ENCODE results near the gene CHST8.

Gene CHST8

DNA sequence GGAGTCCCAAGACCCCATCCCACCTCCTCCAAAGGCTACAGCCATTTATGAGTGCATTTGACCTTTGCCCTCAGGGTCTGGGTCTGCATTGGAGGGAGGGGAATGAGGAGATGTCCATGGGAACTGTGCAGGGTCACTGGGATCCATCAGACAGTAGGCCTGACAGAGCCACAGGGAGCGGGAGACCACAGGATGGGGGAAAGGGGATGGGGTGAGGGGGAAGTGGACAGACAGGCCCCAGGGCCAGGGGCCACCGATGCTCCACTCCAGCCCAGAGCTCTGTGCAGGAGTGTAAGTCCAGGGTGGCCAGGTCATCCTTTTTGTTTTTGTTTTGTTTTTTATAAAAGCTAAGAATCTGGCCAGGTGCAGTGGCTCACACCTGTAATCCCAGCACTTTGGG lies 82.5 kb downstream of the CHST8 start:
- H3K27me3 Mint-ChIP-seq: peaks cover 2% of the 10 kb centered on the region
- H3K4me3 Mint-ChIP-seq: no peak overlapping the region
- H3K9me3 Mint-ChIP-seq: no peaks in the 10 kb centered on the region
- no peaks in the 10 kb centered on the region for H3K4me1 Mint-ChIP-seq (ENCODE audit: low read depth)
- no peak overlapping the region for H3K27ac Mint-ChIP-seq
- intact Hi-C loops (cut with micrococcal nuclease): no loop called here
- no peaks in the 10 kb centered on the region for H3K36me3 Mint-ChIP-seq (ENCODE audit: low read depth)

DNA sequence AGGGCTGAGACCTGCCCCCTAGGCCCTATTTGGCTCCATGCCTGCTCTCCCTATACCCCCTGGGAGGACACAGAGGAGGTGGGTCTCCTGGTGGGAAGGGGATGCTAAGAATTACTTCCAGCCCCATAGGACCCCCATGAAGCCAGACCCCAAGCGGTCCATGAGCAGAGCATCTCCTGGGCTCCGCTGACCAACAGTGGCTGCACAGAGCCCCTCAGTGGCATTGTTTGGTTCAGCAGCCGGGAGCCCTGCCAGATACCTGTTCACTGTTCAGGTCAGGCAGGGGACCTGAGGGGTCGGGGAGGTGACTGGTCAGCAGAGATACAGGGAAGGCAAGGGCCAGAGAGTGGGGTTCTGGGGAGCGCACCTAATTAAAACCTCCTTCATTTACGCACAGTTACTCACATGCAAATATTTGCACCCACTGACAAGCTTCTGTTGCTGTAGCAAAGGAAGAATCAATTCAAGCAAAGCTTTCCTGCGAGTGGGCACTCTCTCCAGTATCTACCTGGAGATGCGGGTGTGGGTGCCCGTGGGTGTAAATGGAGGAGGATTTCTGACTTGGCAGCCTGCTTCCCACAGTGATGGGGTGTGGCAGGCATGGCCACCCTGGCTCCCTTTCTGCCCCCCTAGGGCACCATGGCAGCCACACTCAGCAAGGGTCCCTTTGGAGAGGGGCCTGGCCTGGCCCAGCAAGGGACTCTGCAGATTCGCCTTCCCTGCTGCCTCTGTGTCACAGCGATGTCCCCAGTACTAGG lies 83.5 kb downstream of the CHST8 start:
- Mint-ChIP-seq H3K4me1 (ENCODE audit: low read depth) (no peaks in the 10 kb centered on the region), H3K27me3 (peaks cover 6% of the 10 kb centered on the region), H3K4me3 (no peak overlapping the region), H3K9me3 (no peaks in the 10 kb centered on the region), H3K27ac (no peak overlapping the region), H3K36me3 (ENCODE audit: low read depth) (no peaks in the 10 kb centered on the region)
- intact Hi-C loops (cut with micrococcal nuclease): no loop called here

DNA sequence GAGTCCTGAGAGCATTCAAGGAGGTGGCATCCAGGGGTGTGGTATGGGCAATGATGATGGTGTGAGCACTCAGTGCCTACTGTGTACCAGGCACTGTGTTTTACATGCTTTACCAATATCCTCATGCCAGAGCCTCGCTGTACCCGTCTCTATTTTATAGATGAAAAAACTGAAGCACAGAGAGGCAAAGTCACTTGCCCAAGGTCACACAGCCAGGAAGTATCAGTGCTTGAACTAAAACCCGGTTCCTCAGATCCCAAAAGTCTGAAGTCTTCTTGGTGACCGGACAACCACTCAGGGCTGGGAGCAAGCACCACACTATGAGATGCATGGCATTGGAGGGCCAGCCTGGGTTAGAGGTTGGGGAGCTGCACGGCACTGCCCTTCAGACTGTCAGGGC lies 84.1 kb downstream of the CHST8 start:
- H3K36me3 Mint-ChIP-seq (ENCODE audit: low read depth): no peaks in the 10 kb centered on the region
- no peaks in the 10 kb centered on the region for H3K9me3 Mint-ChIP-seq
- intact Hi-C loops (cut with micrococcal nuclease): no loop called here
- H3K4me1 Mint-ChIP-seq (ENCODE audit: low read depth): no peaks in the 10 kb centered on the region
- peaks cover 6% of the 10 kb centered on the region for H3K27me3 Mint-ChIP-seq
- no peak overlapping the region for H3K4me3 Mint-ChIP-seq
- H3K27ac Mint-ChIP-seq: no peak overlapping the region

DNA sequence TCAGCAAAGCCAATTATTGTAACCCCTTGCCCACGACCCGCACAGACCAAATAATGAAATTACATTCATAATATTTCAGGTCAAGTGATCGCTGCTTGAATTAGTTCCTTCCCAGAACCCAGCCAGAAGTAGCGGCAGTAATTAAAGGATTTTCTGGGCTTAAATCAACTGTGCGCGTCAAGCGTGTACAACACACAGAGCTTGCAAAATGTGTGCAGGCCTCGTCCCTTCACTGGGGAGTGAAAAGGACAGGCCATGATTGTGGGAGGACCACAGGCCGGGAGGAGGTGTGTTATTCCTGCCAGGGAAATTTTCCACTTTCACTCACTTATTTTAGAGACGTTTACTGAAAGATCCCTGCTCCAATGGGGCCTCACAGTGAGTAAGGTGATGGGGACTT lies 84.9 kb downstream of the CHST8 start:
- H3K27ac Mint-ChIP-seq: no peak overlapping the region
- no peaks in the 10 kb centered on the region for H3K9me3 Mint-ChIP-seq
- intact Hi-C loops (cut with micrococcal nuclease): no loop called here
- H3K4me1 Mint-ChIP-seq (ENCODE audit: low read depth): no peaks in the 10 kb centered on the region
- peaks cover 6% of the 10 kb centered on the region for H3K27me3 Mint-ChIP-seq
- no peaks in the 10 kb centered on the region for H3K36me3 Mint-ChIP-seq (ENCODE audit: low read depth)
- no peak overlapping the region for H3K4me3 Mint-ChIP-seq

DNA sequence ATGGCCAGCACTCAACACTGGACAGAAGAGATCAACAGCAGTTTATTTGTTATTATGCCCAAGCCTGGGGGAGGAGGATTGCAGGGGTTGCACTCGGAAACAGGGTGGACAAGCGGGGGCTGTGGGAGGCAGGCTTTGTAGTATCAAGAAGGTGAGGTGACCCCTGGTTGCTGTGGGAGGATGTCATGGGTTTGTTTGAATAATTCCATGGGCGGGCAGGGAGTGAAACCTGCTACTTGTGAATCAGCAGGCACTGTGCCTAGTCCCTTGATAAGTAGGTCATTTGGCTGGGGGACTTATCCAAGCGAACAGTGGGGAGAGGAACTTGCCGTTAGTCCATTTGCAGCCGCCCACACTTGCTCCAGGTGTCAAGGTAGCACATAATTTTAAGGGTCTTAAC lies 90.5 kb downstream of the CHST8 start:
- Mint-ChIP-seq H3K4me3 (no peak overlapping the region), H3K9me3 (no peaks in the 10 kb centered on the region), H3K27me3 (peaks cover 6% of the 10 kb centered on the region), H3K36me3 (ENCODE audit: low read depth) (no peaks in the 10 kb centered on the region), H3K4me1 (ENCODE audit: low read depth) (no peaks in the 10 kb centered on the region), H3K27ac (no peak overlapping the region)
- intact Hi-C loops (cut with micrococcal nuclease): no loop called here

DNA sequence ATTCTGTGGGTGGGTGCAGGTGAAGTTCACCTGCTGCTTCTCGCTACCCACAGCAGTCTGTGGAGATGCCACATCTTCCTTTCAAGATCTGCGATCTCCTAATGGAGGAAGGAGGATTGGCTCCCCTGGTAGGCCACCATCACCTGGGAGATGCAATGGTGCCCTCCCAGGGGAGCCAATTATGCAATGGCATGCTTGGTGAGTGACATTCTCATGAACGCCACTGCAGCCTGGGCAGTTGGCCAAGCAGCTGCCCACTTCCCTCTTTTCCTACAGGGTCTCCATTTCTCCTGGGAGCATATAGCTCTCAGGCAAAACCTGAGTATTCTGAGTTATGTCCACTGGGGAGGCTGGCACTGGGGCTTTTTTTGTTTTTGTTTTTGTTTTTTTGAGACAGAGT lies 91.4 kb downstream of the CHST8 start:
- no peak overlapping the region for H3K4me3 Mint-ChIP-seq
- H3K4me1 Mint-ChIP-seq (ENCODE audit: low read depth): no peaks in the 10 kb centered on the region
- H3K27me3 Mint-ChIP-seq: peaks cover 4% of the 10 kb centered on the region
- no peaks in the 10 kb centered on the region for H3K9me3 Mint-ChIP-seq
- H3K36me3 Mint-ChIP-seq (ENCODE audit: low read depth): no peaks in the 10 kb centered on the region
- no peak overlapping the region for H3K27ac Mint-ChIP-seq
- intact Hi-C loops (cut with micrococcal nuclease): no loop called here

DNA sequence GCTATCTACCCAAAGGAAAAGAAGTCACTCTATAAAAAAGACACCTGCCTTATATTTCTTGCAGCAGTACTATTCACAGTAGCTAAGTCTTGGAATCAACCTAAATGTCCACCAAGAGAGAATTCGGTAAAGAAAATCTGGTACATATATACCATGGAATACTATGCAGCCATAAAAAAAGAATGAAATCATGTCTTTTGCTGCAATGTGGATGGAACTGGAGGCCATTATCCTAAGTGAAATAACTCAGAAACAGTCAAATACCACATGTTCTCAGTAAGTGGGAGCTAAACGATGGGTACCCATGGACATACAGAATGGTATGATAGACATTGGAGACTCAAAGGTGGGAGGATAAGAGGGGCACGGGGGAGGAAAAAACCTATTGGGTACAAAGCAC lies 92.4 kb downstream of the CHST8 start:
- no peaks in the 10 kb centered on the region for H3K4me1 Mint-ChIP-seq (ENCODE audit: low read depth)

DNA sequence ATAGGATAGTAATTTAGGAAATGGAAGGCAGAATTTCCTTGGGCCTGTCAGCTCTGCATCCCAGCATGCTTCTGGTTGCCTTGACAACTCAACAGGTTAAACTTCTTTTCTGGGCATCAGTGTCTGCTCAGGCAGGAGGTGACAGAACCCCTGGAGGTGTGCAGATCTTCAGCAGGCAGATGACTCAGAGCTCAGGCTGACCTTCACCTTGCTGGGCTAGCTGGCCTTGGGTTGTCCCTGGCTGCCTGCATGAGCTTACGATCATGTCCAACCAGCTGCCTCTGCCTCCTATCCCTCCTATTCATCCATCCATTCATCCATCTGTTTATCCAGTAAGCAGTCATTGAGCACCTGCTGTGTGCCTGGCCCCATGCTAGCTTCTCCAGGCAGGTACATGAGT lies 93.7 kb downstream of the CHST8 start:
- H3K27ac Mint-ChIP-seq: no peak overlapping the region
- intact Hi-C loops (cut with micrococcal nuclease): no loop called here
- H3K4me1 Mint-ChIP-seq (ENCODE audit: low read depth): no peaks in the 10 kb centered on the region
- no peaks in the 10 kb centered on the region for H3K27me3 Mint-ChIP-seq
- no peaks in the 10 kb centered on the region for H3K36me3 Mint-ChIP-seq (ENCODE audit: low read depth)
- H3K9me3 Mint-ChIP-seq: no peaks in the 10 kb centered on the region
- H3K4me3 Mint-ChIP-seq: no peak overlapping the region

More for the DNA sequence above, 92.4 kb downstream of the CHST8 start:
- Mint-ChIP-seq H3K9me3 (no peaks in the 10 kb centered on the region), H3K36me3 (ENCODE audit: low read depth) (no peaks in the 10 kb centered on the region), H3K27ac (no peak overlapping the region), H3K4me3 (no peak overlapping the region), H3K27me3 (peaks cover 4% of the 10 kb centered on the region)
- intact Hi-C loops (cut with micrococcal nuclease): no loop called here

DNA sequence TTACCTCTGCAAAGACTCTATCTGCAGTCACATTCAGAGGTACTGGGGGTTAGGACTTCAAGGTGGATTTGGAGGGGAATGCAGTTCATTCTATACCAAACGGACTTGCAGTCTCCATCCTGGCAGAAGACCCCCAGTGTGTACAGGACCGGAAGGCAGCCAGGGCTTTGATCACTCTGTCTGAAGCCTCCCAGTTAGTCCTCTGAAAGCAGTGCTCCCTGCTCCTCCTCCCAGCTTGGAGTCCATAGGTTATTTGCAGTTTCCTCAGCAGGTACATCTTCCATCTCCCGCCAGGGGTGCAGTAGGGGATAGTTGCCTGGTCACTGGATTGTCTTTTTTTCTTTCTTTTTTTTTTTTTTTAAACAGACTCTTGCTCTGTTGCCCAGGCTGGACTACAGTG lies 96.1 kb downstream of the CHST8 start:
- intact Hi-C loops (cut with micrococcal nuclease): no loop called here
- Mint-ChIP-seq H3K4me3 (no peak overlapping the region), H3K9me3 (no peaks in the 10 kb centered on the region), H3K36me3 (ENCODE audit: low read depth) (no peaks in the 10 kb centered on the region), H3K4me1 (ENCODE audit: low read depth) (no peaks in the 10 kb centered on the region), H3K27me3 (no peaks in the 10 kb centered on the region), H3K27ac (no peak overlapping the region)

DNA sequence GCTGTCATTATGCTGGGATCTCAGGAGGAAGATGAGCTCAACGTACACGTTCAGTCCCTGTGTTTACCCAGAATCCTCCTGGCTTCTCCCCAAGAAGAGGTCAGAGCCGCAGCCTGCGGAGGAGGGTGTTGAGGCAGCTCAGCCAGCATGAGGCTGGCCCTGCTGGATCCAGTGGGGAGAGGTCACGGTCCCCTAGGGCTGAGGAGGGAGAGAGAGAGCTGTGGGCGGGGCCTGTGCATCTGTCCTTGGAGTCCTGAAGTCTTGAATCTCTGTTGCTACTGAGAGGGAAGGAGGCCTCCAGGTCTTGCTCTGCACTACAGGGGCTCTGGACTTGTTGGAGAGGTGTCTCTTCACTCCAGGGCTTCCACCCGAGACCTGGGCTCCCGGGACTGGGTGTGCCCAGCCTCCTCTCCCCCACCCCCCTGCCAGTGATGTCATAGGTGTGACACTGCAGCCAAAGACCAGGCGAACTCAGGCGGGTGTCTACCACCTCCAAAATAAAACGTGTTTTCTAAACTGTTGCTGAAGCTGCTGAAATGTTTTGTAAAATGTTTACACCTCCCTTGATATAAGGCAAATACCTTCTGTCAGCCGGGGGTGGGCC lies 97.0 kb downstream of the CHST8 start:
- no peaks in the 10 kb centered on the region for H3K27me3 Mint-ChIP-seq
- no peaks in the 10 kb centered on the region for H3K9me3 Mint-ChIP-seq
- H3K27ac Mint-ChIP-seq: no peak overlapping the region
- no peaks in the 10 kb centered on the region for H3K36me3 Mint-ChIP-seq (ENCODE audit: low read depth)
- H3K4me1 Mint-ChIP-seq (ENCODE audit: low read depth): no peaks in the 10 kb centered on the region
- intact Hi-C loops (cut with micrococcal nuclease): no loop called here
- no peak overlapping the region for H3K4me3 Mint-ChIP-seq

DNA sequence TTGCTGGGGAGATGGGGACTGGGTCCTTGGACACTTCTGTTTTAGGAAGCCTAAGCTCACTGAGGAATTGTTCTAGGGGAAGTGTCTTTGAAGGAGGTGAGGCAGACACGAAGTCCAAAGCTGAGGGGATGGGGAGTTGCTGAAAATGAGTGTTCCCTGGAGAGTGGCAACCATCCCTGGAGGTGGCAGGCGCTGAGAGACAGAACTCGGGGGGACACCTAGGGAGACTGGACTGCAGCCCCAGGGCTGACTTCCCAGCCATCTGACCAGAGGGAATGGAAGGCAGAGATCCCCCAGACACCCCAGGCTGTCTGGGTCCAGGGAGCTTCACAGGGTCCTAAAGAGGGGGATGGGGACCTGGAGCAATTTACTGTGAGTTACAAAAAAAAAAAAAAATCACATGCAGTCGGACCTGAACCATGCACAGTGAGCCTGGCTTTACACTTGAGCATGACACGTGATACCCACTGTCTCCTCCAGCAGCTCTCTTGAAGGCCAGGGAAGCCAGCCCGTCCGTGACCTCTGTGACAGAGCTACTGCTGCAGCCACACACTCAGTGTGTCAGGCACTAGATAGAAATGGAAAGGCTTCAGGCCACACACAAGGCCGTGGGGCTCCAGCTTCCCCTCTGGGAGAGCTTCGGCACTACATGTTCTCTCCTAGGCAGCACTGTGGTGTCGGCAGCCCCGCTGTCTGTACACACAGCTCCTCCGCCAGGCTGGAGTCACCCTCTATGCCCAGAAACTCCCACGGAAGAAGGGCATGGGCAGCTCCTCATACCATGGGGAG lies 97.8 kb downstream of the CHST8 start:
- intact Hi-C loops (cut with micrococcal nuclease): no loop called here
- H3K36me3 Mint-ChIP-seq (ENCODE audit: low read depth): no peaks in the 10 kb centered on the region
- no peaks in the 10 kb centered on the region for H3K4me1 Mint-ChIP-seq (ENCODE audit: low read depth)
- H3K27ac Mint-ChIP-seq: no peak overlapping the region
- peaks cover under 1% of the 10 kb centered on the region for H3K27me3 Mint-ChIP-seq
- no peak overlapping the region for H3K4me3 Mint-ChIP-seq
- H3K9me3 Mint-ChIP-seq: no peaks in the 10 kb centered on the region

DNA sequence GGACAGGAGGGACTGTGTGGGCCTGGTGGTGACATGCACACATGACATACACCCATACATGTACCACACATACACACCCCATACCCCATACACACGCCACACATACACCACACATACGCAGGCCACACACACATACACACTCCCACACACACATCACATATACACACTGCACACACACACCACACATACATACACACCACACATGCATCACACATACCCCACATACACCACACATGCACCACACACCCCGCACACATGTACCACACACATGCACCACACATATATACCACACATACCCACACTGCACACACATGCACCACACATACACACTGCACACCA lies 98.4 kb downstream of the CHST8 start:
- H3K27ac Mint-ChIP-seq: no peak overlapping the region
- H3K27me3 Mint-ChIP-seq: peaks cover 1% of the 10 kb centered on the region
- intact Hi-C loops (cut with micrococcal nuclease): no loop called here
- no peak overlapping the region for H3K4me3 Mint-ChIP-seq
- no peaks in the 10 kb centered on the region for H3K36me3 Mint-ChIP-seq (ENCODE audit: low read depth)
- no peaks in the 10 kb centered on the region for H3K4me1 Mint-ChIP-seq (ENCODE audit: low read depth)
- no peaks in the 10 kb centered on the region for H3K9me3 Mint-ChIP-seq

DNA sequence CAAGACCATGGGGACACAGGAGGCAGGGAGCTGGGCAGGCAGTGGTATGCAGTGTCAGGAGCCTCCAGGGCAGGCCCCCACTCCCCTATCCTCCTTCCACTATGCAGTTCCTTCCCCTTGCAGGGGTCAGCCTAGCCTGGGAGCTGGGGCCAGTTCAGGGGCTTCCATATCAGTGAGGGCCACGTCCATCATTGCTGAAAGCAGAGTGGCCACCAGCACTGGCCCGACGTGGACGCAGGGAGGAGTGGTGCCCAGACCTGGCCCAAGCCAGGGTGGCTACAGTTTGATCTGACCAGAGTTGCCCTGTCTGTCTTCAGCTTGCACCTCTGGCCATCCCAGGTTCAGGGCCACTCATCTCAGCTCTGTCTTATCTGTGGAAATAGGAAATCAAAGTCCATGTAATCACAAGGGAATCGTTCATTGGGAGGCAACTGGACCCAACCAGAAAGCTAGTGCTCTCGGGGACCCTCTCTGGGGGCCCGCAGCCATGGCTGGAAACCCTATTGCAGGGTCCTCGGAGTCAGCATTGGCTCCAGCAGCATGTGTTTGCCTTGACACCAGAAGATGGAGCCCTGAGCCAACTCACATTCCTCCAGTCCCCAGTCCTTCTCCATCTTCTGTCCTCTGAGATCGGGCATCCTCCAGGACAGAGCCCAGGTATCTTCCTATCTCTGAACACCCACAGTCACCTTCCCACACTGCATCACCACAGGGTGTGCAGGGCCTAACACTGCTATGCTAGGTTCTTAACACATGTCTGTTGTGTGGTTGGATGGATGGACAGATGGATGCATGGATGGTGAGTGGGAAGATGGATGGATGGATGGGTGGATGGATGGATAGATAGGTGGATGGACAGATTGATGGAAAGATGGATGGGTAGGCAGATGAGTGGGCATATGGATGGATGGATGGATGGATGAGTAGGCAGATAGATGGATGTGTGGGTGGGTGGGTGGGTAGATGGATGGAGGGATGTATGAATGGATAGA lies 99.2 kb downstream of the CHST8 start:
- Mint-ChIP-seq H3K27ac (no peak overlapping the region), H3K9me3 (no peaks in the 10 kb centered on the region), H3K27me3 (peaks cover 1% of the 10 kb centered on the region)

More for the DNA sequence above, 99.2 kb downstream of the CHST8 start:
- intact Hi-C loops (cut with micrococcal nuclease): no loop called here
- H3K4me3 Mint-ChIP-seq: no peak overlapping the region
- no peaks in the 10 kb centered on the region for H3K4me1 Mint-ChIP-seq (ENCODE audit: low read depth)
- H3K36me3 Mint-ChIP-seq (ENCODE audit: low read depth): no peaks in the 10 kb centered on the region
